Head of caudate nucleus (tissue), 42 donors: ENCODE data around the gene CYB5A.
A peak's percentile ranks its signal among the peaks of the same experiment; 100 is the strongest.

Experiments
- DNase-seq, 42 donors: peaks; one replicate each; pipeline versions ENCODE4 v3.0.0 to v3.0.0-alpha.2; 2020 to 2021; ENCODE audit warnings: mixed read lengths in 7 of 42
- intact Hi-C: fragments of 100-400 bp; cut with DNase I; formaldehyde crosslinking; loops from one replicate; pipeline ENCODE4 v1.15.0; 2022

The CYB5A gene

GRCh38 chr18:74281980-74282754 lies 9.6 kb downstream of the CYB5A start:
- intact Hi-C loops = no loop called here
- DNase-seq = peak in 1 of 42 donors; percentile 33

- DNase-seq = peak in 1 of 42 donors; percentile 31
- intact Hi-C loops = no loop called here
Measured at GRCh38 chr18:74281011-74281979, 10.5 kb downstream of the CYB5A start.

GRCh38 chr18:74278983-74279382 lies 12.8 kb downstream of the CYB5A start:
- intact Hi-C loops = no loop called here
- DNase-seq = peak in 1 of 42 donors; percentile 34

GRCh38 chr18:74278058-74278457 lies 13.7 kb downstream of the CYB5A start:
- intact Hi-C loops = no loop called here
- DNase-seq = no peak

- peak in 1 of 42 donors; percentile 5 for DNase-seq
- intact Hi-C loops = no loop called here
Measured at GRCh38 chr18:74277296-74277695, 14.5 kb downstream of the CYB5A start.

GRCh38 chr18:74276609-74277008 lies 15.2 kb downstream of the CYB5A start:
- intact Hi-C loops = no loop called here
- no peak for DNase-seq

GRCh38 chr18:74275736-74276135 lies 16.0 kb downstream of the CYB5A start:
- intact Hi-C loops = no loop called here
- DNase-seq = no peak

GRCh38 chr18:74274700-74275099 lies 17.1 kb downstream of the CYB5A start:
- DNase-seq = no peak
- intact Hi-C loops = no loop called here

- DNase-seq = no peak
- intact Hi-C loops = no loop called here
Measured at GRCh38 chr18:74273394-74273793, 18.4 kb downstream of the CYB5A start.

GRCh38 chr18:74271635-74272034 lies 20.1 kb downstream of the CYB5A start:
- intact Hi-C loops = no loop called here
- no peak for DNase-seq

GRCh38 chr18:74268933-74269620 lies 22.7 kb downstream of the CYB5A start:
- no peak for DNase-seq

GRCh38 chr18:74268175-74268574 lies 23.6 kb downstream of the CYB5A start:
- intact Hi-C loops = no loop called here
- no peak for DNase-seq

More at GRCh38 chr18:74268933-74269620, 22.7 kb downstream of the CYB5A start:
- intact Hi-C loops = no loop called here

GRCh38 chr18:74266161-74266560 lies 25.6 kb downstream of the CYB5A start:
- intact Hi-C loops = no loop called here
- peak in 1 of 42 donors; percentile 24 for DNase-seq

GRCh38 chr18:74265546-74266098 lies 26.1 kb downstream of the CYB5A start:
- peak in 1 of 42 donors; percentile 17 for DNase-seq
- intact Hi-C loops = no loop called here

GRCh38 chr18:74264303-74265020 lies 27.3 kb downstream of the CYB5A start:
- intact Hi-C loops = no loop called here
- no peak for DNase-seq

GRCh38 chr18:74261053-74261713 lies 30.6 kb downstream of the CYB5A start:
- intact Hi-C loops = no loop called here
- no peak for DNase-seq

- DNase-seq = no peak
- intact Hi-C loops = no loop called here
Measured at GRCh38 chr18:74259347-74259746, 32.4 kb downstream of the CYB5A start.

GRCh38 chr18:74257083-74257482 lies 34.7 kb downstream of the CYB5A start:
- no peak for DNase-seq
- intact Hi-C loops = no loop called here
